ENCODE data around the gene HIBADH.
"Not testable (repeated sequence)": the region's sequence is repeated elsewhere in the genome, so short reads cannot be mapped to it uniquely, and the experiment has no call there.

Gene HIBADH

GRCh38 chr7:27593226-27593625 lies 69.5 kb downstream of the HIBADH start:
- DNase-seq = no peak

GRCh38 chr7:27590416-27590815 lies 72.3 kb downstream of the HIBADH start:
- no peak for DNase-seq

GRCh38 chr7:27587429-27587828 lies 75.3 kb downstream of the HIBADH start:
- DNase-seq = no peak

- peak; percentile 46 for DNase-seq
Observed at GRCh38 chr7:27586825-27587224, 75.9 kb downstream of the HIBADH start.

- DNase-seq = no peak
Observed at GRCh38 chr7:27585781-27586447, 76.8 kb downstream of the HIBADH start.

- no peak for DNase-seq
Observed at GRCh38 chr7:27581906-27582305, 80.8 kb downstream of the HIBADH start.

- no peak for DNase-seq
Observed at GRCh38 chr7:27581119-27581518, 81.6 kb downstream of the HIBADH start.

GRCh38 chr7:27579565-27579964 lies 83.1 kb downstream of the HIBADH start:
- no peak for DNase-seq

GRCh38 chr7:27578169-27578568 lies 84.5 kb downstream of the HIBADH start:
- not testable (repeated sequence) for DNase-seq

GRCh38 chr7:27576360-27576944 lies 86.2 kb downstream of the HIBADH start:
- peak; percentile 31 for DNase-seq

- no peak for DNase-seq
Observed at GRCh38 chr7:27575613-27576012, 87.1 kb downstream of the HIBADH start.

GRCh38 chr7:27569106-27569505 lies 93.6 kb downstream of the HIBADH start:
- DNase-seq = no peak

GRCh38 chr7:27567266-27567665 lies 95.4 kb downstream of the HIBADH start:
- no peak for DNase-seq

- no peak for DNase-seq
Observed at GRCh38 chr7:27564881-27565482, 97.7 kb downstream of the HIBADH start.

- DNase-seq = no peak
Observed at GRCh38 chr7:27560706-27561235, 101.9 kb downstream of the HIBADH start.

GRCh38 chr7:27555670-27556069 lies 107.0 kb downstream of the HIBADH start:
- DNase-seq = no peak

- no peak for DNase-seq
Observed at GRCh38 chr7:27554826-27555225, 107.9 kb downstream of the HIBADH start.

GRCh38 chr7:27553273-27553672 lies 109.4 kb downstream of the HIBADH start:
- DNase-seq = no peak

- peak; percentile 12 for DNase-seq
Observed at GRCh38 chr7:27551803-27552400, 110.8 kb downstream of the HIBADH start.

- no peak for DNase-seq
Observed at GRCh38 chr7:27549606-27550005, 113.1 kb downstream of the HIBADH start.

- no peak for DNase-seq
Observed at GRCh38 chr7:27548304-27548703, 114.4 kb downstream of the HIBADH start.

GRCh38 chr7:27547401-27547800 lies 115.3 kb downstream of the HIBADH start:
- no peak for DNase-seq

GRCh38 chr7:27546610-27547009 lies 116.1 kb downstream of the HIBADH start:
- no peak for DNase-seq

- DNase-seq = no peak
Observed at GRCh38 chr7:27535795-27536194, 126.9 kb downstream of the HIBADH start.
